Choroid plexus epithelial cell (primary cell): ENCODE results near the gene ASTN2.

Experiments
- DNase-seq: peaks from one replicate; pipeline ENCODE4 v3.0.0-alpha.2; 2010; ENCODE audit warnings: low read depth
- H3K4me3 ChIP-seq: 2 replicates; pipeline ENCODE4 v1.5.1; 2011; ENCODE audit warnings: low read depth, mild to moderate bottlenecking, control low read depth, low read length, moderate library complexity
- TF ChIP-seq, protein P1 (sequence below): conservative IDR thresholded peaks from 2 replicates; pipeline ENCODE4 v1.5.1; 2011; ENCODE audit warnings: low read depth, mild to moderate bottlenecking, control low read depth, inconsistent platforms, low read length, moderate library complexity

ASTN2 gene

DNA sequence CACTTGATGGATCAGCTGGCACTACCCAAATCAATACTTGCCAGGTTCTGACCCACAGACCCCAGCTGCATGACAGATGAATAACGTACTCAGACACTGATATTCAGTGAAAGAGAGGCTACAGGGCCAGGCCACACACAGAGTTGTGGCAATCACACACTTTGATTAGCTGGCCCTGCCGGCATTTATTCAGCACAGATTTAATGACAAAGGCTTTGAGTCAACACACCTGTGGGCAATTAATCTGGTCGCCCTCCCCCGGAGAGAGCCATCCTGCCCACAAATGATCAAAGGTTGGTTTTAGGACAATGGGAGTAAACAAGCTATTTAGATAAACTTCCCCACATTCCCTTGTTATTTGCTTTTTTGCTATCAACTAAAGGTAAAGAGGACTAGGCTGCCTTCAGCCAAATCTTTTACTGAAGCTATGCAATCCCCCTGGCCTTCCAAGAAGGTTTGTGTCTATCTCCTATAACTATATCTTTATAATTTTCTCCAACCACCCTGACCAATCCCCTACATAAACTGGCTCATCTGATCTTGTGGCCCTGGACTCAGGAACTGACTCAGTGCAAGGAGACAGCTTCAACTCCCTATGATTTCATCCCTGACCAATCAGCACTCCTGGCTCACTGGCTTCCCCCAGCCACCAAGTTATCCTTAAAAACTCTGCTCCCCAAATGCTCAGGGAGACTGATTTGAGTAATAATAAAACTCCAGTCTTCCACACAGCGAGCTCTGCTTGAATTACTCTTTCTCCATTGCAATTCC, 740.5 kb downstream of the ASTN2 start:
- no peak for DNase-seq
- H3K4me3 ChIP-seq: no peak overlapping the region
- TF ChIP-seq, protein P1, sequence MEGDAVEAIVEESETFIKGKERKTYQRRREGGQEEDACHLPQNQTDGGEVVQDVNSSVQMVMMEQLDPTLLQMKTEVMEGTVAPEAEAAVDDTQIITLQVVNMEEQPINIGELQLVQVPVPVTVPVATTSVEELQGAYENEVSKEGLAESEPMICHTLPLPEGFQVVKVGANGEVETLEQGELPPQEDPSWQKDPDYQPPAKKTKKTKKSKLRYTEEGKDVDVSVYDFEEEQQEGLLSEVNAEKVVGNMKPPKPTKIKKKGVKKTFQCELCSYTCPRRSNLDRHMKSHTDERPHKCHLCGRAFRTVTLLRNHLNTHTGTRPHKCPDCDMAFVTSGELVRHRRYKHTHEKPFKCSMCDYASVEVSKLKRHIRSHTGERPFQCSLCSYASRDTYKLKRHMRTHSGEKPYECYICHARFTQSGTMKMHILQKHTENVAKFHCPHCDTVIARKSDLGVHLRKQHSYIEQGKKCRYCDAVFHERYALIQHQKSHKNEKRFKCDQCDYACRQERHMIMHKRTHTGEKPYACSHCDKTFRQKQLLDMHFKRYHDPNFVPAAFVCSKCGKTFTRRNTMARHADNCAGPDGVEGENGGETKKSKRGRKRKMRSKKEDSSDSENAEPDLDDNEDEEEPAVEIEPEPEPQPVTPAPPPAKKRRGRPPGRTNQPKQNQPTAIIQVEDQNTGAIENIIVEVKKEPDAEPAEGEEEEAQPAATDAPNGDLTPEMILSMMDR: no peak

DNA sequence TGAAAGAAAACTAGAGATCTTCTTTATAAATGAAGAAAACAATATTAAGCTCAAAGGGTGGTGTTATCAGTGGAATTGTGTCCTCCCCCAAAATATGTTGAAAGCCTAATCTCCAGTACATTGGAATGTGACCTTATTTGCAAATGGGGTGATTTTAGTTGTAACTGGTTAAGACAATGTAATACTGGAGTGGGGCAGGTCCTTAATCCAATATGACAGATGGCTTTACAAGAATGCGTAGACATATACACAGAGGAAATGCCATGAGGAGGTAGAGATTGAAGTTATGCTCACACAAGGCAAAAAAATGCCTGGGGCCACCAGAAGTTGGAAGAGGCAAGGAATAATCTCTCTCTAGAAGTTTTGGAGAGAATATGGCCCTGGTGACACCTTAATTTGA, 741.5 kb downstream of the ASTN2 start:
- no peak overlapping the region for H3K4me3 ChIP-seq
- TF ChIP-seq, protein P1: no peak
- no peak for DNase-seq

DNA sequence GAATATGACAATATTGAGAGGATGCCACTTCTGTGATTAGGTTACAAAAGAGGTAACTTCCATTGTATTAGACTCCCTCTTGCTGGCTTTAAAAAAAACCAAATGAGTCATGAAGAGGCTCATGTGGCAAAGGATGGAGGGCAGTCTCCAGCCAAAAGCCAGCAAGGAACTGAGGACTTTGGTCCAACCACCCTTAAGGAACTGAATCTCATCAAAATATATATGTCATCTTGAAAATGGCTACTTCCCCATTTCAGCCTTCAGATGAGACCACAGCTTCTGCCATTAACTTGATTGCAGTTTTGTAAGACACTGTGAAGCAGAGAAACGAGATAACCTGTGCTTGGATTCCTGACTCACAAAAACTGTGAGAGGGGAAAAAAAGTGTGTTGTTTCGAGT, 743.3 kb downstream of the ASTN2 start:
- DNase-seq: no peak
- no peak overlapping the region for H3K4me3 ChIP-seq
- TF ChIP-seq, protein P1: no peak

DNA sequence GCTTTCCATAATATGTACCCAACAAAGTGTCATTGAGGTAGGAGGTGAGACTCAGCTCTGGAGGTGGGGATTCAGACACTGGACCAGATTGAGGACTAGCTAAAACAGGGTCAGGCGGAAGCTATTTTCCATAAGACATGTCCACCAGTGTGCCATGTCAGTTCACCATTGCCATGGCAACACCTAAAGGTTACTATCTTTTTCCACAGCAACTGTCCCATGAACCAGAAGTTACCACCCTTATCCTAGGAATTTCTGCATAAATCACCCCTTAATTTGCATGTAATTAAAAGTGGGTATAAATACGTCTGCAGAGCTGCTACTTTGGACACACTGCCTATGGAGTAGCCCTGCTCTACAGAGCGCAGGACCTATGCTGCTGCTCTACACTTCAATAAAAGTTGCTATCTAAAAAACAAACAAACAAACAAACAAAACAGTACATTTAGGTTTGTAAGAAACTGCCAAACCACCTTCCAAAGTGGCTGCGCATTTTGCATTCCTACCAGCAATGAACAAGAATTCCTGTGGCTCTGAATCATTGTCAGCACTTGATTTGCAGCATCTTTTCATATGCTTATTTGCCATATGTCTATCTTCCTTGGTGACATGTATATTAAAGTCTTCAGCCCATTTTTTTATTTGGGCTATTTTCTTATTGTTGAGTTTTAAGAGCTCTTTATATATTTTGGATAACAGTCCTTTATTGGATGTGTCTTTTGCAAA, 745.7 kb downstream of the ASTN2 start:
- H3K4me3 ChIP-seq: no peak overlapping the region
- no peak for DNase-seq
- TF ChIP-seq, protein P1: no peak

DNA sequence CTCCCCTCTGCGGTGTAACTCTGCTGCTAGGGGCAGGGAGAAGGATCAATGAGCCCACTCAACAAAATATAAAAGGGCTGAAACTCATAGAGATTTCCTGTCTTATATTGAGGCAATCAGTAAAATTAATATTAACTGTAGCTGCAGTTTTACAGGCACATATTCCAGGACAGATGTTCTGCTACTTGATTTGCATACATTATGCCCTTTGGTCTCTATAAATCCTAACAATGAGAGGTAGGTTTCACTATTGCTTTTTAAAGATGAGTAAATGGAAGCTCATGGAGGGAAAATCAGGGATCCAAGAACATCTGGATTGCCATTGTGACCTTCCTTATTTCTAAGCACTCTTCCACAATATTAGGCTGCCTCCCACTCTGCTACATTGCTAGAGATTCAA, 751.3 kb downstream of the ASTN2 start:
- H3K4me3 ChIP-seq: no peak overlapping the region
- TF ChIP-seq, protein P1: no peak
- DNase-seq: no peak

DNA sequence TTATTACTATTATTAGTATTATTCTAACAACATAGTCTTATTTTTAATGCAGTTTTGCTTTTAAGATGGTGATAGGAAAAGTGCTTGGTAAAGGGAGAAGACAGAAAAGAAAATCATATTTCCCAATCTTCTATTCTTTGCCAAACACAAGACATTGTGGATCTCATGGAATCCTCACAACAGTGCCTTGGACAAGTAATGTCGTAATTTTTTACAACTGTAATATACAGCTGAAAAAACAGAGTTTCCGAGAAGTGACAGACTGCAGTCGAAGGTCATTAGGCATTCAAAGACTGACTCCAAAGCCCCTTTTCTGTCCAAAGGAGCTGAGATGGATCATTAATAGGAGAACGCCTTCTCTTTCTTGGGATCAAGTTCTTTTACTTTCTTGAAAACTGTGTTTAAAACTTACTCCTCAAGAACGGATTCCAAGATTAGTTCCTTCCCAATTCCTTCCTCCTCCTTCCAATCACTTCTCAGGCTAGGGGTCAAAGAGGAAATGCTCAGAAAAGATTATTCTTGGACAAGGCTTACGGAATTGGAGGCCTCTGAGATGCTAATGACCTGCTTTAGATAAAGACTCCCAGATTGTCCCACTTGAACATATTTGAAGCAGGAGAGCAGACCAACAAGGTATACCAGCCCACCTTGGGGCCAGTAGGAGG, 752.1 kb downstream of the ASTN2 start:
- peak; percentile 25 for DNase-seq
- TF ChIP-seq, protein P1: no peak
- no peak overlapping the region for H3K4me3 ChIP-seq
